GM23338 (cell line): ENCODE results near the gene ADGRV1.

Experiments
- CREB1 ChIP-seq: fragments of 250-450 bp; sonication (Bioruptor Pico); IDR thresholded peaks from 2 replicates; pipeline ENCODE4 v1.5.0; 2020; ENCODE audit warnings: low read depth, mild to moderate bottlenecking, moderate library complexity
- EZH2 ChIP-seq: fragments of 200-600 bp; sonication (generic); IDR thresholded peaks from one replicate; pipeline ENCODE4 v1.8.0; 2017; ENCODE audit warnings: antibody characterized with exemption, mild to moderate bottlenecking, low read depth; ENCODE audit not compliant: unreplicated experiment
- EZH2phosphoT487 ChIP-seq: fragments of 200-600 bp; sonication (generic); IDR thresholded peaks from one replicate; pipeline ENCODE4 v1.8.1; 2018; ENCODE audit warnings: antibody characterized with exemption; ENCODE audit not compliant: unreplicated experiment
- JUNB ChIP-seq: IDR thresholded peaks from one replicate; pipeline ENCODE4 v1.6.1; 2016; ENCODE audit warnings: antibody characterized with exemption; ENCODE audit not compliant: unreplicated experiment
- POLR2AphosphoS5 ChIP-seq: IDR thresholded peaks from 2 replicates; pipeline ENCODE4 v1.6.1; 2016; ENCODE audit warnings: antibody characterized with exemption, low read depth
- STAT1 ChIP-seq: IDR thresholded peaks from one replicate; pipeline ENCODE4 v1.6.1; 2016; ENCODE audit warnings: antibody characterized with exemption; ENCODE audit not compliant: unreplicated experiment
- ZNF114 ChIP-seq: fragments of 250-450 bp; sonication (Bioruptor Pico); IDR thresholded peaks from 2 replicates; pipeline ENCODE4 v1.5.0; 2020; ENCODE audit warnings: mild to moderate bottlenecking, moderate library complexity
- ZNF331 ChIP-seq: fragments of 250-450 bp; sonication (Bioruptor Pico); IDR thresholded peaks from 2 replicates; pipeline ENCODE4 v1.5.0; 2020; ENCODE audit warnings: low read depth, mild to moderate bottlenecking, moderate library complexity
- TF ChIP-seq, protein P1 (sequence below), 2 experiments: fragments of 200-600 bp in 1 of 2; sonication (generic) in 1 of 2; conservative IDR thresholded peaks; 2 replicates each; pipeline versions ENCODE4 v1.5.1 to v1.6.1; 2016 to 2017; ENCODE audit warnings: antibody characterized with exemption in 2 of 2, low read depth in 2 of 2, mild to moderate bottlenecking in 2 of 2, moderate library complexity in 1 of 2
- TF ChIP-seq, protein P2 (sequence below): IDR thresholded peaks from one replicate; pipeline ENCODE4 v1.6.1; 2018; ENCODE audit warnings: antibody characterized with exemption; ENCODE audit not compliant: unreplicated experiment
- TF ChIP-seq, protein P3 (sequence below): IDR thresholded peaks from 2 replicates; pipeline ENCODE4 v1.6.1; 2016; ENCODE audit warnings: antibody characterized with exemption

DNA sequence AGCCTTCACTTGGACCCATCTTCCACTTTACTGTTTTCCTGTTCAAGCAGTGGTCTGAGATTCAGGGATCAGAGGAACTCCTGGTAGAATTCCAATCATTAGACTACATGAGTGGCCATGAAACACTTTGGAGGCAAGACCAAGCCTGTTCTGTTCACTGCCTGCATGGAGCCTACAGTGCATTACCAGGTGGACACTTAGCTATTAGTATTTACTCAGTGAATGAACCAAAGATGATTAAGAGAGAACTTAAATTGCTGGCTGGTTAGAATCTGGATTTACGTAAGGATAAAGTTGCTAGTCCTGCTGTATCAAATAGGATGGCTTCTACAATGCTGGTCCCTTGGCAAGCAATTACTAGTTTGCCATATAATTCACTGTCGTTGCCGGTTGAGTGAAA, 579.0 kb downstream of the ADGRV1 start:
- TF ChIP-seq, protein P1, sequence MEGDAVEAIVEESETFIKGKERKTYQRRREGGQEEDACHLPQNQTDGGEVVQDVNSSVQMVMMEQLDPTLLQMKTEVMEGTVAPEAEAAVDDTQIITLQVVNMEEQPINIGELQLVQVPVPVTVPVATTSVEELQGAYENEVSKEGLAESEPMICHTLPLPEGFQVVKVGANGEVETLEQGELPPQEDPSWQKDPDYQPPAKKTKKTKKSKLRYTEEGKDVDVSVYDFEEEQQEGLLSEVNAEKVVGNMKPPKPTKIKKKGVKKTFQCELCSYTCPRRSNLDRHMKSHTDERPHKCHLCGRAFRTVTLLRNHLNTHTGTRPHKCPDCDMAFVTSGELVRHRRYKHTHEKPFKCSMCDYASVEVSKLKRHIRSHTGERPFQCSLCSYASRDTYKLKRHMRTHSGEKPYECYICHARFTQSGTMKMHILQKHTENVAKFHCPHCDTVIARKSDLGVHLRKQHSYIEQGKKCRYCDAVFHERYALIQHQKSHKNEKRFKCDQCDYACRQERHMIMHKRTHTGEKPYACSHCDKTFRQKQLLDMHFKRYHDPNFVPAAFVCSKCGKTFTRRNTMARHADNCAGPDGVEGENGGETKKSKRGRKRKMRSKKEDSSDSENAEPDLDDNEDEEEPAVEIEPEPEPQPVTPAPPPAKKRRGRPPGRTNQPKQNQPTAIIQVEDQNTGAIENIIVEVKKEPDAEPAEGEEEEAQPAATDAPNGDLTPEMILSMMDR (conservative IDR thresholded peaks at IDR 0.05; ENCODE audit: low read depth in 2 of 2) = no peak
- TF ChIP-seq EZH2 (no peak), ZNF331 (CRISPR knock-in tag) (no peak), POLR2AphosphoS5 (no peak), EZH2phosphoT487 (no peak), CREB1 (CRISPR knock-in tag) (no peak), JUNB (no peak), STAT1 (no peak), ZNF114 (no peak)
- TF ChIP-seq, protein P2, sequence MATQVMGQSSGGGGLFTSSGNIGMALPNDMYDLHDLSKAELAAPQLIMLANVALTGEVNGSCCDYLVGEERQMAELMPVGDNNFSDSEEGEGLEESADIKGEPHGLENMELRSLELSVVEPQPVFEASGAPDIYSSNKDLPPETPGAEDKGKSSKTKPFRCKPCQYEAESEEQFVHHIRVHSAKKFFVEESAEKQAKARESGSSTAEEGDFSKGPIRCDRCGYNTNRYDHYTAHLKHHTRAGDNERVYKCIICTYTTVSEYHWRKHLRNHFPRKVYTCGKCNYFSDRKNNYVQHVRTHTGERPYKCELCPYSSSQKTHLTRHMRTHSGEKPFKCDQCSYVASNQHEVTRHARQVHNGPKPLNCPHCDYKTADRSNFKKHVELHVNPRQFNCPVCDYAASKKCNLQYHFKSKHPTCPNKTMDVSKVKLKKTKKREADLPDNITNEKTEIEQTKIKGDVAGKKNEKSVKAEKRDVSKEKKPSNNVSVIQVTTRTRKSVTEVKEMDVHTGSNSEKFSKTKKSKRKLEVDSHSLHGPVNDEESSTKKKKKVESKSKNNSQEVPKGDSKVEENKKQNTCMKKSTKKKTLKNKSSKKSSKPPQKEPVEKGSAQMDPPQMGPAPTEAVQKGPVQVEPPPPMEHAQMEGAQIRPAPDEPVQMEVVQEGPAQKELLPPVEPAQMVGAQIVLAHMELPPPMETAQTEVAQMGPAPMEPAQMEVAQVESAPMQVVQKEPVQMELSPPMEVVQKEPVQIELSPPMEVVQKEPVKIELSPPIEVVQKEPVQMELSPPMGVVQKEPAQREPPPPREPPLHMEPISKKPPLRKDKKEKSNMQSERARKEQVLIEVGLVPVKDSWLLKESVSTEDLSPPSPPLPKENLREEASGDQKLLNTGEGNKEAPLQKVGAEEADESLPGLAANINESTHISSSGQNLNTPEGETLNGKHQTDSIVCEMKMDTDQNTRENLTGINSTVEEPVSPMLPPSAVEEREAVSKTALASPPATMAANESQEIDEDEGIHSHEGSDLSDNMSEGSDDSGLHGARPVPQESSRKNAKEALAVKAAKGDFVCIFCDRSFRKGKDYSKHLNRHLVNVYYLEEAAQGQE = no peak
- TF ChIP-seq, protein P3, sequence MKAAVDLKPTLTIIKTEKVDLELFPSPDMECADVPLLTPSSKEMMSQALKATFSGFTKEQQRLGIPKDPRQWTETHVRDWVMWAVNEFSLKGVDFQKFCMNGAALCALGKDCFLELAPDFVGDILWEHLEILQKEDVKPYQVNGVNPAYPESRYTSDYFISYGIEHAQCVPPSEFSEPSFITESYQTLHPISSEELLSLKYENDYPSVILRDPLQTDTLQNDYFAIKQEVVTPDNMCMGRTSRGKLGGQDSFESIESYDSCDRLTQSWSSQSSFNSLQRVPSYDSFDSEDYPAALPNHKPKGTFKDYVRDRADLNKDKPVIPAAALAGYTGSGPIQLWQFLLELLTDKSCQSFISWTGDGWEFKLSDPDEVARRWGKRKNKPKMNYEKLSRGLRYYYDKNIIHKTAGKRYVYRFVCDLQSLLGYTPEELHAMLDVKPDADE = no peak
